ENCODE data around the gene HCN2.

DNA sequence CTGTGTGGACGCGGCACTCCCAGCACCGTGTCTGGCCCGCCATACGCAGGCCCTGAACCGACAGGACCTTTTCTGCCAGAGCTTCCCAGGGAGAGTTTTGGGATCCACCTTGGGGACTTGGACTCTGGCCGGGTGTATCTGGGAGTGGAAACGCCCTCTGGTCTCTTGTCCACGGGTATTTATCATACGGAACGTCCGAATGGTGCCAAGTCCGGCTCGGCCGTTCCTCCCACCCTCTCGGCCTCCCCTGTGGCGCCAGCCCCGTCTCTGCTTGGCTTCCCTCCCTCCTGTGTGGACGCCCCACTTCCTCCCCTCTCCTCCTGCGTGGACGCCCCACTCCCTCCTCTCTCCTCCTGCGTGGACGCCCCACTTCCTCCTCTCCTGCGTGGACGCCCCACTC is 12.1 kb downstream of the HCN2 start:
- TF ChIP-seq, protein P1, sequence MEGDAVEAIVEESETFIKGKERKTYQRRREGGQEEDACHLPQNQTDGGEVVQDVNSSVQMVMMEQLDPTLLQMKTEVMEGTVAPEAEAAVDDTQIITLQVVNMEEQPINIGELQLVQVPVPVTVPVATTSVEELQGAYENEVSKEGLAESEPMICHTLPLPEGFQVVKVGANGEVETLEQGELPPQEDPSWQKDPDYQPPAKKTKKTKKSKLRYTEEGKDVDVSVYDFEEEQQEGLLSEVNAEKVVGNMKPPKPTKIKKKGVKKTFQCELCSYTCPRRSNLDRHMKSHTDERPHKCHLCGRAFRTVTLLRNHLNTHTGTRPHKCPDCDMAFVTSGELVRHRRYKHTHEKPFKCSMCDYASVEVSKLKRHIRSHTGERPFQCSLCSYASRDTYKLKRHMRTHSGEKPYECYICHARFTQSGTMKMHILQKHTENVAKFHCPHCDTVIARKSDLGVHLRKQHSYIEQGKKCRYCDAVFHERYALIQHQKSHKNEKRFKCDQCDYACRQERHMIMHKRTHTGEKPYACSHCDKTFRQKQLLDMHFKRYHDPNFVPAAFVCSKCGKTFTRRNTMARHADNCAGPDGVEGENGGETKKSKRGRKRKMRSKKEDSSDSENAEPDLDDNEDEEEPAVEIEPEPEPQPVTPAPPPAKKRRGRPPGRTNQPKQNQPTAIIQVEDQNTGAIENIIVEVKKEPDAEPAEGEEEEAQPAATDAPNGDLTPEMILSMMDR (IDR thresholded peaks at IDR 0.05), result no peak
- TF ChIP-seq POLR2A (IDR thresholded peaks at IDR 0.05), result no peak

All from vagina (tissue), 2 donors.